H9 (cell line): ENCODE data around the gene INHBC. TPM values are rescaled to one million over a fixed set of nuclear protein-coding genes. Genes with fewer than 3 reads are reported as not detected.

Experiments
- DNase-seq: peaks from one replicate; pipeline ENCODE4 v3.0.0-alpha.2; 2017
- H2AFZ ChIP-seq: one replicate; pipeline ENCODE4 v1.6.1; 2013; ENCODE audit warnings: mild to moderate bottlenecking, low read length, control low read depth, moderate library complexity
- H2AK5ac ChIP-seq: 2 replicates; pipeline ENCODE4 v1.6.1; 2013; ENCODE audit warnings: low read length, control low read depth, mixed read lengths; ENCODE audit not compliant: insufficient read length
- H2BK120ac ChIP-seq: one replicate; pipeline ENCODE4 v1.6.1; 2013; ENCODE audit warnings: low read depth, mild to moderate bottlenecking, low read length, control low read depth, inconsistent platforms; ENCODE audit not compliant: poor library complexity, severe bottlenecking
- H2BK12ac ChIP-seq: 2 replicates; pipeline ENCODE4 v1.6.1; 2013; ENCODE audit warnings: low read length, control low read depth, mixed read lengths, low read depth; ENCODE audit not compliant: insufficient read length
- H2BK15ac ChIP-seq: 2 replicates; pipeline ENCODE4 v1.6.1; 2013; ENCODE audit warnings: low read depth, low read length, control low read depth
- H2BK20ac ChIP-seq: one replicate; pipeline ENCODE4 v1.6.1; 2013; ENCODE audit warnings: low read depth, mild to moderate bottlenecking, low read length, control low read depth, inconsistent platforms; ENCODE audit not compliant: poor library complexity, severe bottlenecking
- H2BK5ac ChIP-seq: 2 replicates; pipeline ENCODE4 v1.6.1; 2013; ENCODE audit warnings: low read length, control low read depth, mixed read lengths; ENCODE audit not compliant: insufficient read length
- H3K14ac ChIP-seq: 2 replicates; pipeline ENCODE4 v1.6.1; 2013; ENCODE audit warnings: low read length, control low read depth; ENCODE audit not compliant: insufficient read depth
- H3K18ac ChIP-seq: 2 replicates; pipeline ENCODE4 v1.6.1; 2013; ENCODE audit warnings: low read depth, mild to moderate bottlenecking, mixed read lengths, low read length, control low read depth; ENCODE audit not compliant: insufficient read length
- H3K23ac ChIP-seq: 2 replicates; pipeline ENCODE4 v1.6.1; 2013; ENCODE audit warnings: low read length, control low read depth, mixed read lengths, low read depth; ENCODE audit not compliant: insufficient read length
- H3K23me2 ChIP-seq: 2 replicates; pipeline ENCODE4 v1.6.1; 2013; ENCODE audit warnings: low read depth, mild to moderate bottlenecking, mixed read lengths, low read length, control low read depth; ENCODE audit not compliant: insufficient read length, poor library complexity, severe bottlenecking
- H3K27ac ChIP-seq: 2 replicates; pipeline ENCODE4 v1.5.1; 2013; ENCODE audit warnings: low read length, control low read depth, mixed read lengths, low read depth; ENCODE audit not compliant: insufficient read length
- H3K27me3 ChIP-seq: 2 replicates; pipeline ENCODE4 v1.6.1; 2013; ENCODE audit warnings: low read length, control low read depth, inconsistent platforms; ENCODE audit not compliant: insufficient read depth
- H3K4ac ChIP-seq: 2 replicates; pipeline ENCODE4 v1.6.1; 2013; ENCODE audit warnings: low read depth, mild to moderate bottlenecking, control low read depth, inconsistent platforms, low read length, moderate library complexity
- H3K4me1 ChIP-seq: 2 replicates; pipeline ENCODE4 v1.6.1; 2013; ENCODE audit warnings: low read length, control low read depth, inconsistent platforms; ENCODE audit not compliant: insufficient read depth
- H3K4me2 ChIP-seq: 2 replicates; pipeline ENCODE4 v1.6.1; 2013; ENCODE audit warnings: low read length, control low read depth, mixed read lengths; ENCODE audit not compliant: insufficient read length, insufficient read depth
- H3K56ac ChIP-seq: 2 replicates; pipeline ENCODE4 v1.6.1; 2013; ENCODE audit warnings: low read depth, mild to moderate bottlenecking, mixed read lengths, low read length, control low read depth; ENCODE audit not compliant: insufficient read length
- H3K79me1 ChIP-seq: 2 replicates; pipeline ENCODE4 v1.6.1; 2013; ENCODE audit warnings: low read depth, mild to moderate bottlenecking, moderate library complexity, low read length, control low read depth, inconsistent platforms; ENCODE audit not compliant: insufficient read depth, poor library complexity, severe bottlenecking
- H3K79me2 ChIP-seq: 2 replicates; pipeline ENCODE4 v1.6.1; 2013; ENCODE audit warnings: low read length, control low read depth, inconsistent platforms; ENCODE audit not compliant: insufficient read depth
- H3K9ac ChIP-seq: 2 replicates; pipeline ENCODE4 v1.6.1; 2013; ENCODE audit warnings: low read length, control low read depth, mixed read lengths; ENCODE audit not compliant: insufficient read length; ENCODE audit errors: extremely low read depth
- H3K9me3 ChIP-seq: one replicate; pipeline ENCODE4 v1.6.1; 2013; ENCODE audit warnings: low read depth, low read length, inconsistent platforms; ENCODE audit not compliant: control insufficient read depth
- H3T11ph ChIP-seq: one replicate; pipeline ENCODE4 v1.6.1; 2013; ENCODE audit warnings: mild to moderate bottlenecking, low read length, control low read depth, inconsistent platforms
- H4K20me1 ChIP-seq: one replicate; pipeline ENCODE4 v1.6.1; 2013; ENCODE audit not compliant: control insufficient read depth, insufficient read length, insufficient read depth
- H4K5ac ChIP-seq: 2 replicates; pipeline ENCODE4 v1.6.1; 2013; ENCODE audit warnings: low read depth, mild to moderate bottlenecking, mixed read lengths, low read length, control low read depth; ENCODE audit not compliant: insufficient read length
- H4K8ac ChIP-seq: replicated peaks from 2 replicates; pipeline ENCODE4 v1.6.1; 2013; ENCODE audit warnings: low read length, control low read depth, mixed read lengths, low read depth; ENCODE audit not compliant: insufficient read length
- H4K91ac ChIP-seq: 2 replicates; pipeline ENCODE4 v1.6.1; 2013; ENCODE audit warnings: low read depth, mild to moderate bottlenecking, moderate library complexity, mixed read lengths, low read length, control low read depth; ENCODE audit not compliant: insufficient read length
- H3K27ac Mint-ChIP-seq, 3 experiments: 2 replicates in 2 of 3; 3 replicates in 1 of 3; pipeline ENCODE4 v1.8.0; 2020 to 2021; ENCODE audit warnings: mixed read lengths in 3 of 3, mild to moderate bottlenecking in 1 of 3, moderate library complexity in 1 of 3
- H3K27me3 Mint-ChIP-seq: 2 replicates; pipeline ENCODE4 v1.8.0; 2021; ENCODE audit warnings: low read depth, mild to moderate bottlenecking, moderate library complexity, mixed read lengths
- H3K36me3 Mint-ChIP-seq, 3 experiments: 2 replicates in 2 of 3; 3 replicates in 1 of 3; pipeline ENCODE4 v1.8.0; 2020 to 2021; ENCODE audit warnings: low read depth in 3 of 3, mixed read lengths in 3 of 3; ENCODE audit not compliant: insufficient read depth in 1 of 3
- H3K4me1 Mint-ChIP-seq, 2 experiments: 2 replicates each; pipeline ENCODE4 v1.8.0; 2020; ENCODE audit warnings: mixed read lengths in 2 of 2
- H3K4me3 Mint-ChIP-seq, 2 experiments: 2 replicates in 1 of 2; 3 replicates in 1 of 2; pipeline ENCODE4 v1.8.0; 2020 to 2021; ENCODE audit warnings: mild to moderate bottlenecking in 2 of 2, mixed read lengths in 2 of 2, moderate library complexity in 1 of 2
- H3K9me3 Mint-ChIP-seq, 2 experiments: 2 replicates in 1 of 2; 3 replicates in 1 of 2; pipeline ENCODE4 v1.8.0; 2020; ENCODE audit warnings: mild to moderate bottlenecking in 2 of 2, mixed read lengths in 2 of 2, moderate library complexity in 1 of 2
- CTCF ChIP-seq: fragments of 200-600 bp; sonication (generic); conservative IDR thresholded peaks from 3 replicates; pipeline ENCODE4 v1.8.0; 2021; ENCODE audit warnings: antibody characterized with exemption, mild to moderate bottlenecking
- WGBS: extraction: QIAGEN DNeasy Blood & Tissue Kit; methylation state at CpG from one replicate; pipeline ENCODE4 v1.1.7; 2013; ENCODE audit warnings: missing lambda C conversion rate, low lambda C conversion rate, mixed read lengths; ENCODE audit not compliant: insufficient read length; ENCODE audit errors: extremely low coverage; 5-methylcytosine and 5-hydroxymethylcytosine counted together
- total RNA-seq: library from RNA; stranded (reverse); gene quantifications from 2 replicates; pipeline ENCODE4 v1.2.1, GENCODE V29; 2021

INHBC gene
- total RNA-seq, 1 experiment from 2014 or later: not detected

GRCh38 chr12:57462251-57462911 is 27.8 kb downstream of the INHBC start:
- no peak overlapping the region for H3K4ac ChIP-seq
- H3K23me2 ChIP-seq: peaks cover 19% of the 10 kb centered on the region
- TF ChIP-seq CTCF: peak; percentile 96
- H4K5ac ChIP-seq: no peak overlapping the region
- H3K4me2 ChIP-seq: peak overlapping the region; percentile 63
- peak overlapping the region; percentile 28 for H3K27ac ChIP-seq
- H3K18ac ChIP-seq: no peak overlapping the region
- H2BK15ac ChIP-seq: no peak overlapping the region
- no peaks in the 10 kb centered on the region for H4K20me1 ChIP-seq
- no peaks in the 10 kb centered on the region for H3K9me3 Mint-ChIP-seq
- H3K56ac ChIP-seq: no peak overlapping the region
- H4K91ac ChIP-seq: no peak overlapping the region
- H3K79me1 ChIP-seq: no peaks in the 10 kb centered on the region
- WGBS: no CpG with 5 or more reads among the region's 28 CpGs
- H3K23ac ChIP-seq: no peak overlapping the region
- H3K79me2 ChIP-seq: no peaks in the 10 kb centered on the region
- H3K27ac Mint-ChIP-seq: peak overlapping the region; percentile 98 to 100 (median 99)
- no peak overlapping the region for H2AFZ ChIP-seq
- no peak overlapping the region for H2BK5ac ChIP-seq
- peak; percentile 98 for DNase-seq
- no peak overlapping the region for H2AK5ac ChIP-seq
- H3K27me3 ChIP-seq: no peaks in the 10 kb centered on the region
- H3K14ac ChIP-seq: 0 out of 2 replicates have a peak overlapping the region, but pooled peaks have one; percentile 1
- no peak overlapping the region for H3K9ac ChIP-seq
- no peak overlapping the region for H2BK12ac ChIP-seq
- H3K4me1 Mint-ChIP-seq: peaks cover 22 to 24% of the 10 kb centered on the region in 2 experiments
- peak overlapping the region; percentile 91 to 99 for H3K4me3 Mint-ChIP-seq
- H3K27me3 Mint-ChIP-seq: peaks cover 35% of the 10 kb centered on the region
- peaks cover 0 to 21% (median 14%) of the 10 kb centered on the region in 3 experiments; a peak in 6 of 7 replicates for H3K36me3 Mint-ChIP-seq
- H3K4me1 ChIP-seq: no peaks in the 10 kb centered on the region
- H2BK120ac ChIP-seq: no peak overlapping the region
- H3T11ph ChIP-seq: no peak overlapping the region
- H4K8ac ChIP-seq: no peak overlapping the region
- no peaks in the 10 kb centered on the region for H3K9me3 ChIP-seq
- no peak overlapping the region for H2BK20ac ChIP-seq
